ENCODE data around the gene SIRPB2. TPM values are rescaled to one million over a fixed set of nuclear protein-coding genes. Genes with fewer than 3 reads are reported as not detected.

SIRPB2 gene
- total and polyA plus RNA-seq, 12 donors = 0.23 to 7.3 (median 1.2) TPM

DNA sequence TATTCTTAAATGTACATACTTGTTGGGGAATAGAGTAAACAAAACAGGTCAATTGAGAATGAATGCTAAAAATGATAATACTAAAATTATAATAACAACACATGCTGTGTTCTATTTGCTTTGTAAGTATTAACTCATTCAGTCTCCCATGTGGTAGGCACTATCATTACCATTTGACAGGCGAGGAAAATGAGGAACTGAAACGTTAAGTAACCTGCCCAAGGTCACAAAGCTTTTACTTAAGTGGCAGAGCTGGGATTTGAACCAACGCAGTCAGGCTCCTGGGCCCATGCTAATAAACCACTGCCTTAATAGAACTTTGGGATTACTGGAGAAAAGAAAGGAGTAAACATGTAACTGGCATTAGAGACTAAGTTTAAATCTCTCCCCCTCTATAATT, 28.4 kb downstream of the SIRPB2 start:
- H3K27me3 ChIP-seq = no peaks in the 10 kb centered on the region
- intact Hi-C loops (cut with DNase I) = no loop called here
- TF ChIP-seq, protein P1, sequence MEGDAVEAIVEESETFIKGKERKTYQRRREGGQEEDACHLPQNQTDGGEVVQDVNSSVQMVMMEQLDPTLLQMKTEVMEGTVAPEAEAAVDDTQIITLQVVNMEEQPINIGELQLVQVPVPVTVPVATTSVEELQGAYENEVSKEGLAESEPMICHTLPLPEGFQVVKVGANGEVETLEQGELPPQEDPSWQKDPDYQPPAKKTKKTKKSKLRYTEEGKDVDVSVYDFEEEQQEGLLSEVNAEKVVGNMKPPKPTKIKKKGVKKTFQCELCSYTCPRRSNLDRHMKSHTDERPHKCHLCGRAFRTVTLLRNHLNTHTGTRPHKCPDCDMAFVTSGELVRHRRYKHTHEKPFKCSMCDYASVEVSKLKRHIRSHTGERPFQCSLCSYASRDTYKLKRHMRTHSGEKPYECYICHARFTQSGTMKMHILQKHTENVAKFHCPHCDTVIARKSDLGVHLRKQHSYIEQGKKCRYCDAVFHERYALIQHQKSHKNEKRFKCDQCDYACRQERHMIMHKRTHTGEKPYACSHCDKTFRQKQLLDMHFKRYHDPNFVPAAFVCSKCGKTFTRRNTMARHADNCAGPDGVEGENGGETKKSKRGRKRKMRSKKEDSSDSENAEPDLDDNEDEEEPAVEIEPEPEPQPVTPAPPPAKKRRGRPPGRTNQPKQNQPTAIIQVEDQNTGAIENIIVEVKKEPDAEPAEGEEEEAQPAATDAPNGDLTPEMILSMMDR (IDR thresholded peaks at IDR 0.05) = no peak
- WGBS, 2 donors = 80 to 84% methylated on average over 3 of the region's 3 CpGs
- no peak for ATAC-seq
- peaks cover 0 to 48% (median 33%) of the 10 kb centered on the region in 9 donors for H3K4me1 ChIP-seq
- H3K36me3 ChIP-seq = peaks cover 0 to 76% (median 20%) of the 10 kb centered on the region in 9 donors
- no peak overlapping the region for H3K27ac ChIP-seq
- H3K9me3 ChIP-seq = no peaks in the 10 kb centered on the region
- H3K4me3 ChIP-seq = no peak overlapping the region
- DNase-seq = no peak

DNA sequence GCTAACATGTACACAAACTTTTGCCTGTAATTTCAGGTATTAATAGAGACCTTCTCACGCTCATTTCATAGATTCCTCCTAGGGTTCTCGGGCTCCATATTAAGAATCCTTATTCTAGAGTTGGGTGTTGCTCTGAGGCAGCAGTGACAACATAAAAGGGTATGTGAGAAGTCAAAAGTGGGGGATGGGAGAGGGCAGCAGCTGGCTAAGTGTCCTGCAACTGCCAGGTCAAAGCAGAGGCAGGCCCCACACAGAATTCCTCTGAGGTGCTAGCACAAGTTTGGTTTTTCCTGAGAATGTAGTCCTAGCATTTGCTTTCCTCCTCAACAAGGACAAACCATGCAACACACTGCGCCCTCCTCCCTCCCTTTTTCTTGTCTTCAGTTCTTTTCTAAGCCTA, 29.2 kb downstream of the SIRPB2 start:
- 95 to 96% methylated on average over 3 of the region's 3 CpGs for WGBS, 2 donors
- H3K4me1 ChIP-seq = peaks cover 0 to 45% (median 29%) of the 10 kb centered on the region in 9 donors
- no peak overlapping the region for H3K4me3 ChIP-seq
- ATAC-seq = no peak
- TF ChIP-seq, protein P1 (IDR thresholded peaks at IDR 0.05) = no peak
- intact Hi-C loops (cut with DNase I) = no loop called here
- no peak for DNase-seq
- H3K27me3 ChIP-seq = no peaks in the 10 kb centered on the region
- peaks cover 0 to 84% (median 28%) of the 10 kb centered on the region in 9 donors for H3K36me3 ChIP-seq
- no peaks in the 10 kb centered on the region for H3K9me3 ChIP-seq
- H3K27ac ChIP-seq = no peak overlapping the region

DNA sequence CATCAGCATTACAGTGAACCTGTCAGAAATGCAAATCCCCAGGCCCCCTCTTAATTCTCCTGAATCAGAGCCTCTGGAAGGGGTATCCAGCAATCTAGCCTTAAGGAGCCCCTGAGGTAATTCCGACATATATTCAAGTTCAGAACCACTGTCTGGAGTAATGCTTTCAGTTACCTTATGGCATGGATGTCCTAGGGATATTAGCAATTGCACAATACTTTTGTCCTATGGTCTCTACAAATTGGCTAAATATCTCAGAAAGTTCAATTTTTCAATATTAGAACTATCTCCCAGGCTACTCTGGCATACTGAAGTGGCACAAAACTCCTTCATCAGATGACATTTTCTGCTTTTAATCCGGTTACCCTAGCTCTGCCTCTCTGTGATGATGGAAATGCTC, 30.9 kb downstream of the SIRPB2 start:
- H3K27me3 ChIP-seq = no peaks in the 10 kb centered on the region
- TF ChIP-seq, protein P1 (IDR thresholded peaks at IDR 0.05) = no peak
- peaks cover 0 to 100% (median 43%) of the 10 kb centered on the region in 9 donors for H3K36me3 ChIP-seq
- intact Hi-C loops (cut with DNase I) = no loop called here
- peaks cover 0 to 34% (median 19%) of the 10 kb centered on the region in 9 donors for H3K4me1 ChIP-seq
- H3K27ac ChIP-seq = no peak overlapping the region
- DNase-seq = no peak
- WGBS, 2 donors = 96% methylated on average over 2 of the region's 2 CpGs
- ATAC-seq = no peak
- H3K9me3 ChIP-seq = no peaks in the 10 kb centered on the region
- no peak overlapping the region for H3K4me3 ChIP-seq

DNA sequence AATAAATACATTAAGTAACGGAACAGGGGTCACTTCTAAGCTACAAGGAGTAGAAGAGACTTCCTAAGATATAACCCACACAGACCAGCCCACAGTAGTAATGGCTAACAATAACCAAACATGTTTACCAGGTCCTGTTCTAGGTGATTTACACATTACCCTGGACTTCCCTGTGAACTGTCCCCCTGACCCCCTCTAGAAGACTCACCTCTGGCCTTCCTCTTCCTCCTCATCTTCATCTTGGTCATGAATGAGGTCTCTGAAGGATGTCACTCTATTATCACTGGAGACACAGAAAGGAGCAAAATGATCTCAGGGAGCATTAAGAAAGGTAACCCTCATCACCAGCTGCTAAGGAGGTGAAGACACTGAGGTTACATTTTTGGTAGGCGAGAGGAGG, 33.2 kb downstream of the SIRPB2 start:
- H3K9me3 ChIP-seq = no peaks in the 10 kb centered on the region
- H3K27ac ChIP-seq = no peak overlapping the region
- no peak overlapping the region for H3K4me3 ChIP-seq
- WGBS, 2 donors = 96 to 97% methylated on average over 2 of the region's 2 CpGs
- no peak for ATAC-seq
- H3K27me3 ChIP-seq = no peaks in the 10 kb centered on the region
- peaks cover 0 to 11% (median 0%) of the 10 kb centered on the region in 9 donors for H3K4me1 ChIP-seq
- DNase-seq = no peak
- intact Hi-C loops (cut with DNase I) = no loop called here
- TF ChIP-seq, protein P1 (IDR thresholded peaks at IDR 0.05) = no peak
- peaks cover 1 to 100% (median 59%) of the 10 kb centered on the region in 9 donors for H3K36me3 ChIP-seq

Data from heart right ventricle (tissue), 16 donors.